ENCODE data around the gene C5orf46. TPM values are rescaled to one million over a fixed set of nuclear protein-coding genes. Genes with fewer than 3 reads are reported as not detected.
"Not testable (repeated sequence)": the region's sequence is repeated elsewhere in the genome, so short reads cannot be mapped to it uniquely, and the experiment has no call there.

Gene C5orf46
- total and polyA plus RNA-seq, 7 experiments from 2014 or later = not detected

DNA sequence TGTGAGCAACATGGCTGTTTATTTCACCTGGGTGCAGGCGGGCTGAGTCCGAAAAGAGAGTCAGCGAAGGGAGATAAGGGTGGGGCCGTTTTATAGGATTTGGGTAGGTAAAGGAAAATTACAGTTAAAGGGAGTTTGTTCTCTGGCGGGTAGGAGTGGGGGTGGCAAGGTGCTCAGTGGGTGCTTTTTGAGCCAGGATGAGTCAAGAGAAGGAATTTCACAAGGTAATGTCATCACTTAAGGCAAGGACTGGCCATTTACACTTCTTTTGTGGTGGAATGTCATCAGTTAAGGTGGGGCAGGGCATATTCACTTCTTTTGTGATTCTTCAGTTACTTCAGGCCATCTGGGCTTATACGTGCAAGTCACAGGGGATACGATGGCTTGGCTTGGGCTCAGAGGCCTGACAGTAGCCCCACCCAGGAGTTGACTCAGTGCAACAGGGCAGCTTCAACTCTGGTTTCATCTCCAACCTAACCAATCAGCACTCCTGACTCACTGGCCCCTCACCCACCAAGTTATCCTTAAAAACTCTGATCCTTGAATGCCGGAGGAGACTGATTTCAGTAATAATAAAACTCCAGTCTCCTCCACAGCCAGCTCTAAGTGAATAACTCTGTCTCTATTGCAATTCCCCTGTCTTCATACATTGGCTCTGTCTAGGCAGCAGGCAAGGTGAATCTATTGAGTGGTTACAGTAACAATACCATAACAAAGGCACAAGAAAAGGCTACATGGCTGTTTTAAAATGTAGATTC is 32.0 kb downstream of the C5orf46 start:
- H3K4me1 ChIP-seq (ENCODE audit: control insufficient read depth in 2 of 2, insufficient read depth in 2 of 2, low read length in 2 of 2); H3K4me1 Mint-ChIP-seq; H3K36me3 ChIP-seq (ENCODE audit: control insufficient read depth in 2 of 3, insufficient read depth in 3 of 3, low read length in 3 of 3); H3K27me3 ChIP-seq (ENCODE audit: control insufficient read depth in 2 of 2, insufficient read depth in 2 of 2, low read length in 2 of 2); H3K9me3 Mint-ChIP-seq; POLR2A ChIA-PET; H3K36me3 Mint-ChIP-seq; H3K27ac Mint-ChIP-seq; ATAC-seq; H3K27ac ChIP-seq (ENCODE audit: low read depth, low read length); intact Hi-C loops (cut with micrococcal nuclease); DNase-seq; H3K4me3 ChIP-seq (ENCODE audit: low read length); CTCF ChIA-PET; H3K27me3 Mint-ChIP-seq; H3K9me3 ChIP-seq (ENCODE audit: control insufficient read depth in 2 of 3, low read length in 3 of 3); H3K4me3 Mint-ChIP-seq: not testable (repeated sequence)

DNA sequence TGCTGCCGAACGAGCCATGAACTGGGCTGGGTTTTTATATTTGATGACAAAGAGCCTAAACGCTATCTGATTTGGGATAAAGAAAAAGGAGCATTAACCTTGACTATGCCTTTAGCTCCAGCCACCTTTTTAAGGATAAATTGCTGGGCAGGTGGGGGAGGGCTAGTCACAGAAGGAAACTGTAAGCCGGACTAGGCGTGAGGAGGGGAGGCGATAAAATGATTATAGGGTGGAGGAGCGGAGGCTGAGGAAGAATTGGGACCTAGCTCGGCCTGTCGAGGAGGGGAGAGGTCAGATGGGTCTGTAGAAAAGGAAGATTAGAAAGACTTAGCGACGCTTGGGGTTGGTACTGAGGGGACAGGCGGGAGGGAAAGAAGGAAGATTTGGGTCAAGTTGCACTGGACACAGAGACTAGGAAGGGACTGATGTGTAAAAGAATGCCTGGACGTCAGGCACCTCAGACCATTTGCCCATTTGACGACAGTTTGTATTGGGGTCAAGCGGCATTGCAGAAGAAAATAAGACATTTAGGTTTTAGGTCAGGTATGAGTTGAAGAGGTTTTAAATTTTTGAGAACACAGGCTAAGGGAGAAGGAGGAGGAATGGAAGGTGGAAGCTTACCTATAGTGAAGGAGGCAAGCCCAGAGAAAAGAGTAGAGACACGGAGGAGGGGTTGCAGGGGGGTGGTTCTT is 33.4 kb downstream of the C5orf46 start:
- H3K36me3 ChIP-seq (ENCODE audit: control insufficient read depth in 2 of 3, insufficient read depth in 3 of 3, low read length in 3 of 3); POLR2A ChIA-PET; H3K27ac ChIP-seq (ENCODE audit: low read depth, low read length); CTCF ChIA-PET; H3K36me3 Mint-ChIP-seq; H3K27ac Mint-ChIP-seq; H3K27me3 Mint-ChIP-seq; H3K9me3 ChIP-seq (ENCODE audit: control insufficient read depth in 2 of 3, low read length in 3 of 3); H3K4me1 Mint-ChIP-seq; DNase-seq; H3K27me3 ChIP-seq (ENCODE audit: control insufficient read depth in 2 of 2, insufficient read depth in 2 of 2, low read length in 2 of 2); H3K9me3 Mint-ChIP-seq; H3K4me3 Mint-ChIP-seq; H3K4me1 ChIP-seq (ENCODE audit: control insufficient read depth in 2 of 2, insufficient read depth in 2 of 2, low read length in 2 of 2); ATAC-seq; intact Hi-C loops (cut with micrococcal nuclease); H3K4me3 ChIP-seq (ENCODE audit: low read length): not testable (repeated sequence)

DNA sequence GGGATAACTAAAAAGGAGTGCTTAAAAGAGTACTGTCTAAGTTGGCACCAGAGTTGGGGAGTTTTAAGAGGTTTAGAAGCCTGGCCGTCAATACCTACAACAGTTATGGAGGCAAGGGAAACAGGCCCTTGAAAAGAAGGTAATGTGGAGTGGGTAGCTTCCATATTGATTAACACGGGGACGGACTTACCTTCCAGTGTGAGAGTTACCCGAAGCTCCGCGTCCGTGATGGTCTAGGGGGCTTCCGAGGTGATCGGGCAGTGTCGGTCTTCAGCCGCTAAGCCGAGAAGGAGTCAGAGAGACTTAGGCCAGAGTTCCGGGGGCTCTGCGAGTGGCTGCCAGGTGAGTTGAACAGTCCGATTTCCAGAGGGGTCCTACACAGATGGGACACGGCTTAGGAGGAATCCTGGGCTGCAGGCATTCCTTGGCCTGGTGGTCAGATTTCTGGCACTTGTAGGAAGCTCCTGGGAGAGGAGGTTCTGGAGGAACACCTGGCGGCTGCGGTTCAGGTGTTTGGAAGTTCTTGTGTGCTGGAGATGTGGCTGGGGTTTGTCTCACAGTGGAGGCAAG is 34.3 kb downstream of the C5orf46 start:
- H3K4me3 ChIP-seq (ENCODE audit: low read length); H3K4me3 Mint-ChIP-seq; H3K27ac ChIP-seq (ENCODE audit: low read depth, low read length); DNase-seq; H3K27me3 Mint-ChIP-seq; intact Hi-C loops (cut with micrococcal nuclease); H3K4me1 ChIP-seq (ENCODE audit: control insufficient read depth in 2 of 2, insufficient read depth in 2 of 2, low read length in 2 of 2); ATAC-seq; POLR2A ChIA-PET; CTCF ChIA-PET; H3K36me3 Mint-ChIP-seq; H3K4me1 Mint-ChIP-seq; H3K36me3 ChIP-seq (ENCODE audit: control insufficient read depth in 2 of 3, insufficient read depth in 3 of 3, low read length in 3 of 3); H3K9me3 Mint-ChIP-seq; H3K9me3 ChIP-seq (ENCODE audit: control insufficient read depth in 2 of 3, low read length in 3 of 3); H3K27me3 ChIP-seq (ENCODE audit: control insufficient read depth in 2 of 2, insufficient read depth in 2 of 2, low read length in 2 of 2); H3K27ac Mint-ChIP-seq: not testable (repeated sequence)

DNA sequence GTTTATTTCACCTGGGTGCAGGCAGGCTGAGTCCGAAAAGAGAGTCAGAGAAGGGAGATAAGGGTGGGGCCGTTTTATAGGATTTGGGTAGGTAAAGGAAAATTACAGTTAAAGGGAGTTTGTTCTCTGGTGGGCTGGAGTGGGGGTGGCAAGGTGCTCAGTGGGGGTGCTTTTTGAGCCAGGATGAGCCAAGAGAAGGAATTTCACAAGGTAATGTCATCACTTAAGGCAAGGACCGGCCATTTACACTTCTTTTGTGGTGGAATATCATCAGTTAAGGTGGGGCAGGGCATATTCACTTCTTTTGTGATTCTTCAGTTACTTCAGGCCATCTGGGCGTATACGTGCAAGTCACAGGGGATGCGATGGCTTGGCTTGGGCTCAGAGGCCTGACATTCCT is 36.4 kb downstream of the C5orf46 start:
- H3K27ac ChIP-seq (ENCODE audit: low read depth, low read length); H3K4me1 ChIP-seq (ENCODE audit: control insufficient read depth in 2 of 2, insufficient read depth in 2 of 2, low read length in 2 of 2); POLR2A ChIA-PET; H3K4me3 Mint-ChIP-seq; ATAC-seq; H3K9me3 ChIP-seq (ENCODE audit: control insufficient read depth in 2 of 3, low read length in 3 of 3); H3K27me3 Mint-ChIP-seq; H3K4me1 Mint-ChIP-seq; H3K27me3 ChIP-seq (ENCODE audit: control insufficient read depth in 2 of 2, insufficient read depth in 2 of 2, low read length in 2 of 2); H3K4me3 ChIP-seq (ENCODE audit: low read length); DNase-seq; H3K36me3 ChIP-seq (ENCODE audit: control insufficient read depth in 2 of 3, insufficient read depth in 3 of 3, low read length in 3 of 3); H3K36me3 Mint-ChIP-seq; intact Hi-C loops (cut with micrococcal nuclease); H3K27ac Mint-ChIP-seq; CTCF ChIA-PET: not testable (repeated sequence)
- H3K9me3 Mint-ChIP-seq = peaks cover 0 to 12% (median 0%) of the 10 kb centered on the region in 11 donors

DNA sequence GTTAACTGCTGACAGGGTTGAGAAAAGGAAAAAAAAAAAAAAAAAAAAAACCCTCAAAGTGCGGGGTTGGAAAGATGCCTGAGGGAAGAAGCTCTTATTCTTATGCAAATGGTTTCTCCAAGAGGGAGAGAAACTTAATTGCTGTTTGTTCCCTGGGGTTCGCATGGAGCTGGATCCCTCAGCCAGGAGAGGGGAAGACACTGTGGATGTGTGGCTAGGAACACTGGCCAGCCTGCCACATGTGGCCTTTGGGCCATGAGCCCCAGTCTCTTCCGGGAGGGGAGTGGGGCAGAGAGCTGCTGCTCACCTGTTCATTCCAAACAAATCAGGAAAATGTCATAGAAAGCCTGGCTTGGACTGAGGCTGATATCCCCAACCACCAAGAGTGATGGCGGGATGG is 37.2 kb downstream of the C5orf46 start:
- H3K4me1 Mint-ChIP-seq = no peaks in the 10 kb centered on the region
- no peak for ATAC-seq
- intact Hi-C loops (cut with micrococcal nuclease) = no loop called here
- CTCF ChIA-PET = interaction anchor here (0.6 kb wide), 1 partner anchor 11 kb away, joined by 4 read pairs; no protein-coding TSS in a partner anchor
- Histone ChIP-seq H3K9me3 (ENCODE audit: control insufficient read depth in 2 of 3, low read length in 3 of 3) (no peaks in the 10 kb centered on the region), H3K4me1 (ENCODE audit: control insufficient read depth in 2 of 2, insufficient read depth in 2 of 2, low read length in 2 of 2) (no peaks in the 10 kb centered on the region), H3K27ac (ENCODE audit: low read depth, low read length) (no peak overlapping the region), H3K4me3 (ENCODE audit: low read length) (no peak overlapping the region), H3K27me3 (ENCODE audit: control insufficient read depth in 2 of 2, insufficient read depth in 2 of 2, low read length in 2 of 2) (no peaks in the 10 kb centered on the region), H3K36me3 (ENCODE audit: control insufficient read depth in 2 of 3, insufficient read depth in 3 of 3, low read length in 3 of 3) (no peaks in the 10 kb centered on the region)
- no peak overlapping the region for H3K4me3 Mint-ChIP-seq
- peaks cover 0 to 4% (median 0%) of the 10 kb centered on the region in 5 donors for H3K27me3 Mint-ChIP-seq
- no peak overlapping the region for H3K27ac Mint-ChIP-seq
- no peak for DNase-seq
- H3K9me3 Mint-ChIP-seq = peaks cover 0 to 8% (median 0%) of the 10 kb centered on the region in 11 donors
- H3K36me3 Mint-ChIP-seq = no peaks in the 10 kb centered on the region
- POLR2A ChIA-PET = no interaction called here

DNA sequence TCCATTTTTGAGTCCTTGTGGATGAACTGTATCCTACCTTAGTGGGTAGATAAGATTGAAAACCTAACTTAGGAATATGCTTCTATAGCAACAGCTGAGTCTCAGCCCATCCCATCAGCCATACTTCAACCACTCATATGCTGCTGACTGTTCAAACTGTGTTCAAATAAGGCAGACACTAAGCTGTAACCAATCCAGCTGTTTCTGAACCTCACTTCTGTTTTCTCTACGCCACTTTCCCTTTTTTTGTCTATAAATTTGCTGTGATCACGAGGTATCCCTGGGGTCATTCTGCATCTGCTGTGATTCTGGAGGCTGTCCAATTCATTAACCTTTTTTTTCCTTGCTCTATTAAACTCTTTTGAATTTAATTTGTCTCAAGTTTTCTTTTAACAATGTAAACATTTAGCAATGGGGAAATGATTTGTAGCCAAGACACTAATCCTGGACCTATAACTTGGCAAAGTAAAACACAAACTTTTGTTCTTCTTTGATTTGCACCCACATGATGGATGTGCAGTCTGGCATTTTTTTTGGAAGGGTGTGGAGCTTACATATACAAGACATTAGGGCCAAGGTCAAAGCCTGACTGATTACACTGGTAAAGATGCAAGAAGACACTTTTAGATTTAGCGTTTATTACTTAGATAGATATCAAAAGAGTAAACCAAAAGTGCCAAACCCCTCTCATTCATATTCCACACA is 42.7 kb downstream of the C5orf46 start:
- no peak for DNase-seq
- H3K36me3 Mint-ChIP-seq = no peaks in the 10 kb centered on the region
- H3K4me1 ChIP-seq (ENCODE audit: control insufficient read depth in 2 of 2, insufficient read depth in 2 of 2, low read length in 2 of 2) = no peaks in the 10 kb centered on the region
- no peaks in the 10 kb centered on the region for H3K36me3 ChIP-seq (ENCODE audit: control insufficient read depth in 2 of 3, insufficient read depth in 3 of 3, low read length in 3 of 3)
- no peaks in the 10 kb centered on the region for H3K9me3 ChIP-seq (ENCODE audit: control insufficient read depth in 2 of 3, low read length in 3 of 3)
- no peak overlapping the region for H3K4me3 ChIP-seq (ENCODE audit: low read length)
- no peaks in the 10 kb centered on the region for H3K27me3 ChIP-seq (ENCODE audit: control insufficient read depth in 2 of 2, insufficient read depth in 2 of 2, low read length in 2 of 2)
- CTCF ChIA-PET = no interaction called here
- no peak for ATAC-seq
- peaks cover 0 to 5% (median 3%) of the 10 kb centered on the region in 5 donors for H3K27me3 Mint-ChIP-seq
- POLR2A ChIA-PET = no interaction called here
- H3K9me3 Mint-ChIP-seq = peaks cover 0 to 4% (median 0%) of the 10 kb centered on the region in 11 donors
- no peak overlapping the region for H3K27ac Mint-ChIP-seq
- H3K4me3 Mint-ChIP-seq = no peak overlapping the region
- H3K27ac ChIP-seq (ENCODE audit: low read depth, low read length) = no peak overlapping the region
- H3K4me1 Mint-ChIP-seq = no peaks in the 10 kb centered on the region
- intact Hi-C loops (cut with micrococcal nuclease) = no loop called here
